Endothelial cell of umbilical vein (primary cell): ENCODE measurements around the gene MICA. TPM values are rescaled to one million over a fixed set of nuclear protein-coding genes. Genes with fewer than 3 reads are reported as not detected.

Source experiments
- BruUV-seq: library from RNA; stranded (reverse); fragments of 400-500 nt; replicated peaks from 2 replicates; lab custom pipeline; 2021; lab: Mats Ljungman, UMichigan
- CTCF ChIA-PET: fragments of 300-600, 350-600 bp; sonication (Branson Sonifier 250); formaldehyde crosslinking; loops from one replicate; lab custom pipeline; 2021; ENCODE audit warnings: antibody characterized with exemption, inconsistent platforms; lab: Charles Lee
- POLR2A ChIA-PET: fragments of 300-600, 350-600 bp; sonication (Branson Sonifier 250); formaldehyde crosslinking; loops from one replicate; lab custom pipeline; 2021; ENCODE audit warnings: antibody characterized with exemption, inconsistent platforms; lab: Charles Lee
- DNase-seq: peaks from one replicate; pipeline ENCODE4 v3.0.0-alpha.2; 2011; ENCODE audit warnings: low read depth, low spot score
- FAIRE-seq: peaks from 2 replicates; lab custom pipeline; 2011; peaks lifted over from hg19 to GRCh38; lab: Jason Lieb, UNC
- H2AFZ ChIP-seq: 2 replicates; pipeline ENCODE4 v1.6.0; 2012; ENCODE audit warnings: low read depth, low read length, control low read depth, inconsistent platforms
- H3K27ac ChIP-seq: 2 replicates; pipeline ENCODE4 v1.5.1; 2011; ENCODE audit warnings: low read depth, mild to moderate bottlenecking, control low read depth, low read length, moderate library complexity; ENCODE audit not compliant: insufficient read depth
- H3K27me3 ChIP-seq, 2 experiments: 2 replicates each; pipeline versions ENCODE4 v1.6.0 to v1.6.1; 2011; ENCODE audit warnings: low read length in 2 of 2, mixed read lengths in 1 of 2; ENCODE audit not compliant: control insufficient read depth in 2 of 2, insufficient read depth in 2 of 2
- H3K36me3 ChIP-seq, 2 experiments: 2 replicates in 1 of 2; 3 replicates in 1 of 2; pipeline ENCODE4 v1.5.1; 2011; ENCODE audit warnings: low read length in 2 of 2, mild to moderate bottlenecking in 1 of 2, moderate library complexity in 1 of 2; ENCODE audit not compliant: control insufficient read depth in 2 of 2, insufficient read depth in 2 of 2; ENCODE audit errors: extremely low read depth in 1 of 2
- H3K4me1 ChIP-seq: 3 replicates; pipeline ENCODE4 v1.5.1; 2011; ENCODE audit warnings: mild to moderate bottlenecking, low read length; ENCODE audit not compliant: control insufficient read depth, insufficient read depth; ENCODE audit errors: extremely low read depth
- H3K4me2 ChIP-seq: 2 replicates; pipeline ENCODE4 v1.6.1; 2011; ENCODE audit warnings: low read length, control low read depth, mixed read lengths; ENCODE audit not compliant: insufficient read depth
- H3K4me3 ChIP-seq, 3 experiments: fragments of 200-600 bp in 1 of 3; sonication (generic), shearing (Covaris generic) in 1 of 3; replicated peaks in 1 of 3; 2 replicates each; pipeline ENCODE4 v1.5.1; 2011 to 2016; ENCODE audit warnings: control low read depth in 3 of 3, low read length in 3 of 3, mild to moderate bottlenecking in 2 of 3, inconsistent platforms in 1 of 3, low read depth in 1 of 3, moderate library complexity in 1 of 3; ENCODE audit not compliant: insufficient read depth in 1 of 3
- H3K79me2 ChIP-seq: 2 replicates; pipeline ENCODE4 v1.6.0; 2012; ENCODE audit warnings: low read length, inconsistent platforms; ENCODE audit not compliant: control insufficient read depth, insufficient read depth
- H3K9ac ChIP-seq: replicated peaks from 2 replicates; pipeline ENCODE3; 2011; ENCODE audit warnings: low read length, control low read depth; ENCODE audit not compliant: insufficient read depth; ENCODE audit errors: extremely low read depth
- H3K9me1 ChIP-seq: replicated peaks from 3 replicates; pipeline ENCODE4 v1.6.0; 2011; ENCODE audit warnings: mild to moderate bottlenecking, low read length; ENCODE audit not compliant: control insufficient read depth, insufficient read depth; ENCODE audit errors: extremely low read depth
- H3K9me3 ChIP-seq: replicated peaks from 2 replicates; pipeline ENCODE4 v1.5.1; 2012; ENCODE audit warnings: low read length, inconsistent platforms; ENCODE audit not compliant: control insufficient read depth, insufficient read depth
- H4K20me1 ChIP-seq: replicated peaks from 2 replicates; pipeline ENCODE3; 2011; ENCODE audit warnings: mild to moderate bottlenecking, low read length; ENCODE audit not compliant: control insufficient read depth, insufficient read depth; ENCODE audit errors: extremely low read depth
- CTCF ChIP-seq, 2 donors: IDR thresholded peaks; 1 replicate in 1 of 2; 2 replicates in 1 of 2; pipeline ENCODE4 v1.5.1; 2011; ENCODE audit warnings: low read length in 2 of 2, mild to moderate bottlenecking in 2 of 2, moderate library complexity in 2 of 2, control low read depth in 1 of 2, inconsistent platforms in 1 of 2, low read depth in 1 of 2; ENCODE audit not compliant: insufficient read depth in 1 of 2; ENCODE audit errors: extremely low read depth in 1 of 2
- EZH2 ChIP-seq: IDR thresholded peaks from 2 replicates; pipeline ENCODE4 v1.6.1; 2012; ENCODE audit warnings: borderline replicate concordance, low read depth, mild to moderate bottlenecking, moderate library complexity, low read length, inconsistent platforms; ENCODE audit not compliant: severe bottlenecking
- FOS ChIP-seq: IDR thresholded peaks from 2 replicates; pipeline ENCODE4 v1.6.1; 2011; ENCODE audit warnings: mild to moderate bottlenecking, low read length, moderate library complexity, borderline replicate concordance; ENCODE audit not compliant: insufficient read depth
- GATA2 ChIP-seq: IDR thresholded peaks from 2 replicates; pipeline ENCODE4 v1.7.0; 2011; ENCODE audit warnings: low read depth, mild to moderate bottlenecking, moderate library complexity, mixed read lengths, low read length; ENCODE audit not compliant: insufficient read length, insufficient read depth
- JUN ChIP-seq: IDR thresholded peaks from 2 replicates; pipeline ENCODE4 v1.6.1; 2011; ENCODE audit warnings: borderline replicate concordance, low read depth; ENCODE audit not compliant: insufficient read length, insufficient read depth
- MAX ChIP-seq: IDR thresholded peaks from 2 replicates; pipeline ENCODE4 v1.6.1; 2011; ENCODE audit not compliant: insufficient read depth, insufficient read length
- MYC ChIP-seq: IDR thresholded peaks from one replicate; pipeline ENCODE4 v1.6.1; 2011; ENCODE audit warnings: mild to moderate bottlenecking, low read depth, low read length
- POLR2A ChIP-seq: IDR thresholded peaks from 2 replicates; pipeline ENCODE4 v1.6.1; 2012; ENCODE audit warnings: low read depth, mild to moderate bottlenecking, control low read depth, low read length
- POLR2AphosphoS5 ChIP-seq: IDR thresholded peaks from 2 replicates; pipeline ENCODE4 v1.6.1; 2012; ENCODE audit warnings: low read depth, mild to moderate bottlenecking, control low read depth, low read length, moderate library complexity; ENCODE audit not compliant: insufficient read depth
- dilution Hi-C: fragments of 300-500 bp; cut with MboI; formaldehyde crosslinking; loops from one replicate; pipeline ENCODE4 v1.15.0; 2019; ENCODE audit warnings: low sequenced_read_pairs; ENCODE audit not compliant: extremely low pct_ligation_motif_present
- intact Hi-C: fragments of 100-400 bp; cut with micrococcal nuclease; formaldehyde crosslinking; loops from one replicate; pipeline ENCODE4 v1.10.0; 2022
- polyA plus RNA-seq, 4 experiments: library from polyadenylated mRNA; depleted of rRNA in 3 of 4; stranded (reverse) in 3 of 4; unstranded in 1 of 4; fragments of >200 nt; gene quantifications; 2 replicates each; pipeline versions ENCODE4 v1.2.1 to v1.2.3, GENCODE V29; 2011 to 2012; ENCODE audit warnings: missing spikeins in 1 of 4
- total RNA-seq: library from RNA; stranded (reverse); gene quantifications from 2 replicates; pipeline ENCODE4 v1.2.3, GENCODE V29; 2021

MICA gene
- total and polyA plus RNA-seq, 2 donors (not counting 3 experiments of a cell fraction or from before 2014, with no cell fraction given), result 42.5 to 99.3 TPM

GRCh38 chr6:31365864-31366263 is 37.5 kb upstream of the MICA start:
- H3K4me2 ChIP-seq, result no peak overlapping the region
- no peak overlapping the region for H3K9ac ChIP-seq
- H4K20me1 ChIP-seq, result no peaks in the 10 kb centered on the region
- no peaks in the 10 kb centered on the region for H3K9me1 ChIP-seq
- no peaks in the 10 kb centered on the region for H3K79me2 ChIP-seq
- DNase-seq, result no peak
- no peaks in the 10 kb centered on the region for H3K9me3 ChIP-seq
- H2AFZ ChIP-seq, result no peak overlapping the region
- dilution Hi-C loops, result no loop called here
- H3K27ac ChIP-seq, result no peak overlapping the region
- TF ChIP-seq JUN, result no peak
- no peak for TF ChIP-seq POLR2A
- no peak for TF ChIP-seq FOS
- TF ChIP-seq MYC, result no peak
- TF ChIP-seq EZH2, result no peak
- no peak for TF ChIP-seq MAX
- TF ChIP-seq POLR2AphosphoS5, result no peak
- no peak for TF ChIP-seq GATA2
- no peak for TF ChIP-seq CTCF (IDR thresholded peaks at IDR 0.05; ENCODE audit: extremely low read depth in 1 of 2, insufficient read depth in 1 of 2, low read depth in 1 of 2, low read length in 2 of 2)
- FAIRE-seq, result no peak
- no peaks in the 10 kb centered on the region for H3K4me1 ChIP-seq
- H3K4me3 ChIP-seq, result no peak overlapping the region
- peaks cover 39 to 47% of the 10 kb centered on the region in 2 experiments for H3K27me3 ChIP-seq
- no TSS peak for BruUV-seq
- ChIA-PET CTCF (interaction anchor here (0.9 to 4.8 kb wide), 28 partner anchors 8 to 543 kb away, joined by 3 to 233 read pairs (median 5); partner anchors contain the start of genes CCHCR1, HLA-B, PSORS1C2 and TCF19), POLR2A (no interaction called here)
- intact Hi-C loops, result no loop called here
- no peaks in the 10 kb centered on the region for H3K36me3 ChIP-seq
